NCI-H1048 (cell line): ENCODE measurements around the gene ARMC2.

Experiments used
- DNase-seq: peaks from one replicate; lab custom pipeline; 2025; lab: John Stamatoyannopoulos, UW

Gene ARMC2

GRCh38 chr6:109015176-109015575 lies 167.0 kb downstream of the ARMC2 start:
- DNase-seq = no peak

GRCh38 chr6:109019911-109020310 lies 171.7 kb downstream of the ARMC2 start:
- DNase-seq = no peak

- no peak for DNase-seq
These were observed 173.6 kb downstream of the ARMC2 start for GRCh38 chr6:109021870-109022269.

GRCh38 chr6:109023356-109023925 lies 175.2 kb downstream of the ARMC2 start:
- no peak for DNase-seq
